Upper lobe of right lung (tissue), 1 donor: Measurements from ENCODE around the gene ALPK3. TPM values are rescaled to one million over a fixed set of nuclear protein-coding genes. Genes with fewer than 3 reads are reported as not detected.

Experiments used
- ATAC-seq: fragments of 200-7000 bp; cut with Tn5 transposase; one replicate; pipeline ENCODE4 v1.9.1; 2020; ENCODE audit warnings: mild to moderate bottlenecking, moderate library complexity
- DNase-seq: peaks from one replicate; pipeline ENCODE4 v3.0.0-alpha.2; 2020
- H3K27ac ChIP-seq: fragments of 200-600 bp; one replicate; pipeline ENCODE4 v1.8.0; 2022
- H3K27me3 ChIP-seq: fragments of 200-600 bp; one replicate; pipeline ENCODE4 v1.8.0; 2022; ENCODE audit warnings: mild to moderate bottlenecking
- H3K36me3 ChIP-seq: fragments of 200-600 bp; one replicate; pipeline ENCODE4 v1.8.0; 2022
- H3K4me1 ChIP-seq: fragments of 200-600 bp; one replicate; pipeline ENCODE4 v1.8.0; 2022
- H3K4me3 ChIP-seq: fragments of 200-600 bp; one replicate; pipeline ENCODE4 v1.8.0; 2022; ENCODE audit warnings: mild to moderate bottlenecking
- H3K9me3 ChIP-seq: fragments of 200-600 bp; one replicate; pipeline ENCODE4 v1.8.0; 2022
- CTCF ChIP-seq: fragments of 200-600 bp; IDR thresholded peaks from one replicate; pipeline ENCODE4 v1.8.0; 2022; ENCODE audit warnings: antibody characterized with exemption
- intact Hi-C: fragments of 100-400 bp; cut with DNase I; formaldehyde crosslinking; loops from one replicate; pipeline ENCODE4 v1.11.0; 2022
- total RNA-seq: library from RNA; stranded (reverse); fragmentation: NEBNext Ultra II Directional; extraction: Animal tissue kit (Norgen Biotek cat#: 25700); gene quantifications from one replicate; pipeline ENCODE4 v1.2.1, GENCODE V29; 2021
- donor health status: DM: no; HTN: yes; CAD: no; lungs with severe emphysema.

ALPK3 gene
- total RNA-seq, 1 donor from 2014 or later = 21.0 TPM

GRCh38 chr15:84898761-84899160 is 81.6 kb downstream of the ALPK3 start:
- no peak for TF ChIP-seq CTCF
- ATAC-seq (no peak), DNase-seq (no peak)
- no peak overlapping the region for H3K27ac ChIP-seq
- no peaks in the 10 kb centered on the region for H3K27me3 ChIP-seq
- no peaks in the 10 kb centered on the region for H3K4me1 ChIP-seq
- H3K9me3 ChIP-seq = peaks cover 4% of the 10 kb centered on the region
- no peak overlapping the region for H3K4me3 ChIP-seq
- intact Hi-C loops = no loop called here
- H3K36me3 ChIP-seq = no peaks in the 10 kb centered on the region

- intact Hi-C loops = no loop called here
- TF ChIP-seq CTCF = no peak
These were observed 82.6 kb downstream of the ALPK3 start for GRCh38 chr15:84899750-84900149.

GRCh38 chr15:84901540-84901939 is 84.4 kb downstream of the ALPK3 start:
- Histone ChIP-seq H3K4me3 (no peak overlapping the region), H3K4me1 (no peaks in the 10 kb centered on the region), H3K27ac (no peak overlapping the region), H3K36me3 (no peaks in the 10 kb centered on the region), H3K9me3 (peaks cover 4% of the 10 kb centered on the region), H3K27me3 (no peaks in the 10 kb centered on the region)
- no peak for DNase-seq
- no peak for ATAC-seq
- TF ChIP-seq CTCF = no peak
- intact Hi-C loops = no loop called here

More at GRCh38 chr15:84899750-84900149, 82.6 kb downstream of the ALPK3 start:
- Histone ChIP-seq H3K36me3 (no peaks in the 10 kb centered on the region), H3K4me3 (no peak overlapping the region), H3K9me3 (peaks cover 4% of the 10 kb centered on the region), H3K27ac (no peak overlapping the region), H3K27me3 (no peaks in the 10 kb centered on the region), H3K4me1 (no peaks in the 10 kb centered on the region)
- no peak for DNase-seq
- no peak for ATAC-seq

- Histone ChIP-seq H3K9me3 (peaks cover 4% of the 10 kb centered on the region), H3K27ac (no peak overlapping the region), H3K27me3 (no peaks in the 10 kb centered on the region), H3K36me3 (no peaks in the 10 kb centered on the region), H3K4me3 (no peak overlapping the region), H3K4me1 (no peaks in the 10 kb centered on the region)
- intact Hi-C loops = no loop called here
- TF ChIP-seq CTCF = no peak
- DNase-seq (no peak), ATAC-seq (no peak)
These were observed 86.6 kb downstream of the ALPK3 start for GRCh38 chr15:84903751-84904150.

GRCh38 chr15:84904419-84904818 is 87.3 kb downstream of the ALPK3 start:
- no peaks in the 10 kb centered on the region for H3K4me1 ChIP-seq
- H3K9me3 ChIP-seq = peaks cover 4% of the 10 kb centered on the region
- H3K27me3 ChIP-seq = no peaks in the 10 kb centered on the region
- intact Hi-C loops = no loop called here
- no peaks in the 10 kb centered on the region for H3K36me3 ChIP-seq
- DNase-seq (no peak), ATAC-seq (no peak)
- no peak overlapping the region for H3K4me3 ChIP-seq
- no peak overlapping the region for H3K27ac ChIP-seq
- no peak for TF ChIP-seq CTCF
